Muscle layer of duodenum (tissue), 2 donors: ENCODE results near the gene FAT4.

Experiments used
- H3K27ac ChIP-seq: one replicate; pipeline ENCODE4 v1.7.0; 2013; ENCODE audit warnings: mild to moderate bottlenecking, low read length
- H3K27me3 ChIP-seq: one replicate; pipeline ENCODE4 v1.7.0; 2013; ENCODE audit warnings: low read depth, mild to moderate bottlenecking, control low read depth, low read length
- H3K36me3 ChIP-seq, 2 donors: one replicate each; pipeline ENCODE4 v1.7.0; 2013; ENCODE audit warnings: low read length in 2 of 2, control low read depth in 1 of 2, mild to moderate bottlenecking in 1 of 2; ENCODE audit not compliant: insufficient read depth in 2 of 2, control insufficient read depth in 1 of 2
- H3K4me1 ChIP-seq, 2 donors: one replicate each; pipeline ENCODE4 v1.7.0; 2013; ENCODE audit warnings: low read length in 2 of 2, mild to moderate bottlenecking in 2 of 2, control low read depth in 1 of 2, moderate library complexity in 1 of 2; ENCODE audit not compliant: insufficient read depth in 2 of 2, control insufficient read depth in 1 of 2
- H3K4me3 ChIP-seq, 2 donors: one replicate each; pipeline ENCODE4 v1.7.0; 2013; ENCODE audit warnings: low read length in 2 of 2, low read depth in 1 of 2, mild to moderate bottlenecking in 1 of 2
- H3K9me3 ChIP-seq, 2 donors: one replicate each; pipeline ENCODE4 v1.7.0; 2013; ENCODE audit warnings: low read length in 2 of 2, control low read depth in 1 of 2, mild to moderate bottlenecking in 1 of 2; ENCODE audit not compliant: control insufficient read depth in 1 of 2
- donor health status: healthy.

The FAT4 gene

DNA sequence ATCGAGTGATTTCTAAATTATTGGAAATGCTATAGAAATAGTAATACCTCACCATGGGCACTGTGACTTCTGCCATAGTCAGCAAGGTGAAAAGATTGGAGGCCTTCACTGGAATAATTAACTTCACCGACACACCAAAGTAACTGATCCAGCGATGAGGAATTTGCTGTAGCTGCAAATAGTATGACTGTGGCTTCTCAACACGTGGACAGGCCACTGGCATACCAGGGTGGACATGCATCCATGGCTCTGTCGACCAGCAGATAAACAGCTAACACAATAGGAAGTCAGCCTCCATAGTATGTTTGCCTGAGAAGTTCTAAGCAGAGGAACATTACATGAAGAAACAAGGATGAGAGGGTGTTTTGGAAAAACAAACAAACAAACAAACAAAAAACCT lies 10.9 kb upstream of the FAT4 start:
- no peaks in the 10 kb centered on the region for H3K9me3 ChIP-seq
- no peaks in the 10 kb centered on the region for H3K27me3 ChIP-seq
- H3K4me3 ChIP-seq = no peak overlapping the region
- no peaks in the 10 kb centered on the region for H3K4me1 ChIP-seq
- no peak overlapping the region for H3K27ac ChIP-seq
- H3K36me3 ChIP-seq = no peaks in the 10 kb centered on the region

DNA sequence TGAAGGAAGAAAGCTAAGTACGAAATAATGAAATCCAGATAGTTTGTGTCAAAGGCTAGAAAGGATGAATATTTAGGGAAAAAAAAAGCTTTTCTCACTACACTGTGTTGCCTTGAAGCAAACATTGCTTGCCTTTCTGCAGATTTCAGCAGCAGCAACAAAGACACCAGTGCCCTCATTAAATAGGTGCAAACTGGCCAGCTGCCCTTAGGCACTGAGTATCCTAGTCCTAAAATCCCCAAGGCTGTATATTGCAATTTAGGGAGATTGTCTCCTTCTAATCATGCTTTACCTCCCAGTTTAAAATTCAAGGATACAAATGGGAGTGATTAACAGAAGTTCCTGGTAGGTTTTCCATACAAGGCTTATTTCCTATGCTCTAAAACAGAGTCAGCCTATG lies 8.6 kb upstream of the FAT4 start:
- Histone ChIP-seq H3K4me3 (no peak overlapping the region), H3K27ac (no peak overlapping the region), H3K4me1 (no peaks in the 10 kb centered on the region), H3K9me3 (peaks cover 0 to 3% of the 10 kb centered on the region in 2 donors), H3K27me3 (no peaks in the 10 kb centered on the region), H3K36me3 (no peaks in the 10 kb centered on the region)

DNA sequence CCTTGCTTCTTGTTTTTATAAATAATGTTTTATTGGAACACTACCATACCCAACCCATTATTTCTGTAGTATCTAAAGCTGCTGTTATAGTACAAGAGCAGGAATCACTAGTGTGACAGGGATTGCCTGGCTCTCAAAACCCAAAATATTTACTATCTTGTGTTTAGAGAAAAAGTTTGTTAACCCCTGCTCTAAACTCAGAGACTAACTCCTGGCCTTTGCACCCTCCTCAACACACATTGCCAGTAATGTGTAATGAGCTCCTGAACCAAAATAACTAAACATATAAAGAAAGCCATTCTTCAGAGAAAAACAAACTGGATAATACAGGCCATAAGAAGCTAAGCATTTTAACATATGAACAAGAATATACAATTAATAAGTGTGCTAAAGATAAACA lies 8.2 kb upstream of the FAT4 start:
- Histone ChIP-seq H3K4me1 (no peaks in the 10 kb centered on the region), H3K27me3 (no peaks in the 10 kb centered on the region), H3K9me3 (peaks cover 0 to 3% of the 10 kb centered on the region in 2 donors), H3K36me3 (no peaks in the 10 kb centered on the region), H3K27ac (no peak overlapping the region), H3K4me3 (no peak overlapping the region)

DNA sequence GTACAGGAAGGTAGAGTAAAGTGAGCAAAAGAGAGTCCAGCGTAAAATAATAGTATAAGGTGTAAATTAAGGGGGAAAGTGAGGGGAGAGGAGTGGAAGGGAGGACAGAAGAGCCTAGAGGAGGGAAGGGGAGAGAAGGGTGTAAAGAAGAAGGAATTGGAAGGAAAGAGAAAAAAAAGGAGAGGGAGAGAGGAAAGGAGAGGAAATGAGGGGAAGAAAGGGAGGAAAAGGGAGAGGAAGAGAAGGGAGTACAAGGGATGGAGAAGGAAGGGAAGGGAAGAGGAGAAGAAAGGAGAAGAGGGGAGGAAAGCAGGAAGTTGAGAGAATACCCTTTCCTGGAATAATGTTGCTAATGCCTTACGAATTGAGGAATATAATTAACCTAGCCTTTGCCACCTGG lies 3.3 kb upstream of the FAT4 start:
- H3K27ac ChIP-seq = no peak overlapping the region
- H3K36me3 ChIP-seq = no peaks in the 10 kb centered on the region
- H3K4me1 ChIP-seq = peaks cover 0 to 12% of the 10 kb centered on the region in 2 donors
- peaks cover 0 to 3% of the 10 kb centered on the region in 2 donors for H3K9me3 ChIP-seq
- H3K4me3 ChIP-seq = no peak overlapping the region
- H3K27me3 ChIP-seq = peaks cover 4% of the 10 kb centered on the region

DNA sequence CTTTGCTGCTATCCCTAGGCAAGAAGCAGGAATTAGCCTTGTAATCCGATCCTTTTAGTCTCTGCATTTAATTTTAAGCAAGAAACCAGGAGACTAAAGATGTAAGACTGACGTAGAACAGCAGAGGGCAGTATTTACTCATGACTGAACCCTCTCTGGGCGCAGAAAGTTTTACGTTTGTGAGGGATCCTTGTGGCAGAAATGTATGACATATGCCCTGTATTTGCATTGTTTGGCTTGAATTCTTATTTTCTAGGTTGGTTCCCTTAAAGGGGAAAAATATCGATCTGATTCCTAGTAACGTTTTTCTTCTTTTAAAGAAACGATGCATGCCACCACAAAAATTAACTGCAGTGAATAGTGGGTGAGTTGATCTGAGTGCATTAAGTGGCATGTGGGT lies 1.3 kb upstream of the FAT4 start:
- Histone ChIP-seq H3K4me1 (peaks cover 0 to 31% of the 10 kb centered on the region in 2 donors), H3K4me3 (no peak overlapping the region), H3K9me3 (peaks cover 0 to 3% of the 10 kb centered on the region in 2 donors), H3K27ac (no peak overlapping the region), H3K27me3 (peaks cover 7% of the 10 kb centered on the region), H3K36me3 (no peaks in the 10 kb centered on the region)

DNA sequence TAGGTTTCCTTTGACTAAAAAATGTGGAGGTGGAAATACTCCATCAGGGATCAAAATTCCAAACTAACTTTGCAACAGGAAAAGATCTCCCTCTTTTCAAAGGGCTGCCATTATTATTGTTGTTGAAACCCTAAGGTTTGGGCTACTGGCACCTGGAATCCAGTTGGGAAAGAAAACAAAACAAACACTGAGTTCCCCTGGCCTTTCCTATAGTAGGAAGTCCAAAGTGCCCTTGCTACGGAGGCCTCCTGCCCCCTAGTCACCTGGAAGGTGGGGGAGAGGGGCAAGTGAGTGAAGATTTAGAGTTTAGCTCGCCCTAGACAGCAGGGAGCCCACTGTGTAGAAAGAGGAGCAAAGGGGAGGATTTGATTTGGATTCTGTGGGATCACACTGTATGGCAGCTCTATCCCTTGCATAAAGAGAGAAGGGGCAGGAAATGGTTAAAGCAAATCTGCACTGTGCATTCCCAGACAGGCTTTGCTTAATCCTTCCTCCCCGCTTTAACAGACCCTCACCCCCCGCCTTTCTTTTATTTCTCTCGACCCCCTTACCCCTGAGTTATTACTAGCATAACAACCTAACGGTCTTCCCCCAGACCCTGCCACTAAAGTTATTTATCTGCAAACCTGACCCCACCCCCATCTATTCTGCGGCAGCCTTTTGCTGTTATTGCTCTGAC lies 627 bp upstream of the FAT4 start:
- peak overlapping the region; percentile 12 for H3K27ac ChIP-seq
- peak overlapping the region; percentile 26 to 95 for H3K4me3 ChIP-seq
- no peaks in the 10 kb centered on the region for H3K36me3 ChIP-seq
- H3K4me1 ChIP-seq = peaks cover 0 to 35% of the 10 kb centered on the region in 2 donors
- peaks cover 0 to 3% of the 10 kb centered on the region in 2 donors for H3K9me3 ChIP-seq
- H3K27me3 ChIP-seq = peaks cover 7% of the 10 kb centered on the region

DNA sequence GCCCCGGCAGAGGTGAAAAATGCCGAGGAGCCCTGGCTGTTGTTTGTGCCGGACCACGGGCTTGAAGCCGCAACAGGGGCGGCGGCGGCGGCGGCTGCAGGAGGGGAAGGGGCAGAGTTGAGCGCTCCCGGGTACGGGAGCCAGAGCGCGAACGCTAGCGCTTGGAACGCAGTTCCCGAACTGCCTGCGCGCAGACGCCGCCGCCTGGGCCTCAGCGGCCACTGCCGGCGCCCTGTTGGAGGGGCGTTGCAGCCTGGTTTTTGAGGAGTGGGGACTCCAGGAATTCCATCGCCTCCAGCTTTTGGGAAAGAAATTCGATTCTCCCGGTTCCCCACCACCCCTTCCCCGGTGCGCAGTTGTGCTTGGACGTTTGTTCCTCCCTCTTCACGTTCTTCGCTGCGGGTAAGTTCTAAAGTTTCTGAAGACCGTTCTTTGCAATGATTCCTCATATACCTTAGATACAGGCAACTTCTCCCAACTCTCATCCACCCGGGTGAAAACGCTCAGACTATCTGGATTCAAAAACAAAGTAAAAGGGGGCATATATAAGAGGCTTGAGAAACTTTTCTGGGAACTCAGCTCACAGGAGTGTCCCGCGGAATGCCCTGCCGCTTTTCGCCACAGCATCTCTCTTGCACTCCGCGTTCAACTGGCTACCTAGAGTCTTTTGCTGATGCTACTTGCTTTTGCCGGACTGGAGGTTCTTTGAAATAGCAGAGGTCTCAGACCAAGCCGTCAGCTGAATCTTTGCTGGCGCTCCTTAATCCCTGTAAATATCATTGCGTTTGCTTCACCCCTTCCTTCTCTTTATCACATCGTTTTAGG lies 1.0 kb downstream of the FAT4 start:
- Histone ChIP-seq H3K27ac (peak overlapping the region; percentile 76), H3K9me3 (no peaks in the 10 kb centered on the region), H3K4me1 (peaks cover 1 to 35% of the 10 kb centered on the region in 2 donors), H3K4me3 (peak overlapping the region; percentile 67 to 95), H3K36me3 (no peaks in the 10 kb centered on the region), H3K27me3 (peaks cover 7% of the 10 kb centered on the region)

DNA sequence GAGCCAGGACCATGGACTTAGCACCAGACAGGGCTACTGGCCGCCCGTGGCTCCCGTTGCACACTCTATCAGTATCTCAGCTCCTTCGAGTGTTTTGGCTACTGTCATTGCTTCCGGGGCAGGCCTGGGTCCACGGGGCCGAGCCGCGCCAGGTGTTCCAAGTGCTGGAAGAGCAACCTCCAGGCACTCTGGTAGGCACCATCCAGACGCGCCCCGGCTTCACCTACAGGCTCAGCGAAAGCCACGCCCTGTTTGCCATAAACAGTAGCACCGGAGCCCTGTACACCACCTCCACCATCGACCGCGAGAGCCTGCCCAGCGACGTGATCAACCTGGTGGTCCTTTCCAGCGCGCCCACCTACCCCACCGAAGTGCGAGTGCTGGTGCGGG lies 1.6 kb downstream of the FAT4 start:
- peaks cover 3 to 35% of the 10 kb centered on the region in 2 donors for H3K4me1 ChIP-seq
- peak overlapping the region; percentile 67 to 95 for H3K4me3 ChIP-seq
- no peaks in the 10 kb centered on the region for H3K36me3 ChIP-seq
- no peaks in the 10 kb centered on the region for H3K9me3 ChIP-seq
- peaks cover 7% of the 10 kb centered on the region for H3K27me3 ChIP-seq
- H3K27ac ChIP-seq = peak overlapping the region; percentile 76

DNA sequence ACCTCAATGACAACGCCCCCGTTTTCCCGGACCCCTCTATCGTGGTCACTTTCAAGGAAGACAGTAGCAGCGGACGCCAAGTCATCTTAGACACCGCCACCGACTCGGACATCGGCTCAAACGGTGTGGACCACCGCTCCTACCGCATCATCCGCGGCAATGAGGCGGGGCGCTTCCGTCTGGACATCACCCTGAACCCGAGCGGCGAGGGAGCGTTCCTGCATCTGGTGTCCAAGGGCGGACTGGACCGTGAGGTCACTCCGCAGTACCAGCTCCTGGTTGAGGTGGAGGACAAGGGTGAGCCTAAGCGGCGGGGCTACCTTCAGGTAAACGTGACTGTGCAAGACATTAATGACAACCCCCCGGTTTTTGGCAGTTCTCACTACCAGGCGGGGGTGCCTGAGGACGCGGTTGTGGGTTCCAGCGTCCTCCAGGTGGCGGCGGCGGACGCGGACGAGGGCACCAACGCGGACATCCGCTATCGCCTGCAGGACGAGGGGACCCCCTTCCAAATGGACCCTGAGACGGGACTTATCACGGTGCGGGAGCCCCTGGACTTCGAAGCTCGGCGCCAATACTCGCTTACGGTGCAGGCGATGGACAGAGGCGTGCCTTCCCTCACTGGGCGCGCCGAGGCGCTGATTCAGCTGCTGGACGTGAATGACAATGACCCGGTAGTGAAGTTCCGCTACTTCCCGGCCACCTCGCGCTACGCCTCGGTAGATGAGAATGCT lies 2.2 kb downstream of the FAT4 start:
- Histone ChIP-seq H3K9me3 (no peaks in the 10 kb centered on the region), H3K4me1 (peaks cover 3 to 35% of the 10 kb centered on the region in 2 donors), H3K27me3 (peaks cover 7% of the 10 kb centered on the region), H3K36me3 (no peaks in the 10 kb centered on the region), H3K27ac (peak overlapping the region; percentile 76), H3K4me3 (peak overlapping the region; percentile 67 to 95)

DNA sequence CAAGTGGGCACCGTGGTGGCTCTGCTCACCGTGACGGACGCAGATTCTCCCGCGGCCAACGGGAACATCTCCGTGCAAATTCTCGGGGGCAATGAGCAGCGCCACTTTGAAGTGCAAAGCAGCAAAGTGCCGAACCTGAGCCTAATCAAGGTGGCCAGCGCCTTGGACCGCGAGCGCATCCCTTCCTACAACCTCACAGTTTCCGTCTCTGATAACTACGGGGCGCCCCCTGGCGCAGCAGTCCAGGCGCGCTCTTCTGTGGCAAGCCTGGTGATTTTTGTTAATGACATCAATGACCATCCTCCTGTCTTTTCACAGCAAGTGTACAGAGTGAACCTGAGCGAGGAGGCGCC lies 2.7 kb downstream of the FAT4 start:
- Histone ChIP-seq H3K4me1 (peaks cover 3 to 35% of the 10 kb centered on the region in 2 donors), H3K4me3 (peak overlapping the region; percentile 67 to 95), H3K27ac (no peak overlapping the region), H3K36me3 (no peaks in the 10 kb centered on the region), H3K9me3 (no peaks in the 10 kb centered on the region), H3K27me3 (peaks cover 7% of the 10 kb centered on the region)

DNA sequence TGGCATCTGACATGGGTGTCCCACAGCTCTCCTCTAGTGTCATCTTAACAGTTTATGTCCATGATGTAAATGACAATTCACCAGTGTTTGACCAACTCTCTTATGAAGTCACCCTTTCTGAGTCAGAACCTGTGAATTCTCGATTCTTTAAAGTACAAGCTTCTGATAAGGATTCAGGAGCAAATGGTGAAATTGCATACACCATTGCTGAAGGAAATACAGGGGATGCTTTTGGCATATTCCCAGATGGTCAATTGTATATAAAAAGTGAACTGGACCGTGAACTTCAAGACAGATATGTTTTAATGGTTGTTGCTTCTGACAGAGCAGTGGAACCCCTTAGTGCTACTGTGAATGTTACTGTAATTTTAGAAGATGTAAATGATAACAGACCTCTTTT lies 4.6 kb downstream of the FAT4 start:
- H3K4me1 ChIP-seq = peaks cover 3 to 25% of the 10 kb centered on the region in 2 donors

More for the DNA sequence above, 4.6 kb downstream of the FAT4 start:
- H3K36me3 ChIP-seq = no peaks in the 10 kb centered on the region
- no peaks in the 10 kb centered on the region for H3K9me3 ChIP-seq
- no peak overlapping the region for H3K27ac ChIP-seq
- H3K27me3 ChIP-seq = peaks cover 4% of the 10 kb centered on the region
- H3K4me3 ChIP-seq = peak overlapping the region; percentile 67 to 95
